ENCODE data around the gene STAP1. TPM values are rescaled to one million over a fixed set of nuclear protein-coding genes. Genes with fewer than 3 reads are reported as not detected.

Gene STAP1
- total and polyA plus RNA-seq, 10 of the 15 experiments (the other 5 are each of a cell fraction or from before 2014, with no cell fraction given) = 4.6 to 19.4 (median 9.4) TPM

DNA sequence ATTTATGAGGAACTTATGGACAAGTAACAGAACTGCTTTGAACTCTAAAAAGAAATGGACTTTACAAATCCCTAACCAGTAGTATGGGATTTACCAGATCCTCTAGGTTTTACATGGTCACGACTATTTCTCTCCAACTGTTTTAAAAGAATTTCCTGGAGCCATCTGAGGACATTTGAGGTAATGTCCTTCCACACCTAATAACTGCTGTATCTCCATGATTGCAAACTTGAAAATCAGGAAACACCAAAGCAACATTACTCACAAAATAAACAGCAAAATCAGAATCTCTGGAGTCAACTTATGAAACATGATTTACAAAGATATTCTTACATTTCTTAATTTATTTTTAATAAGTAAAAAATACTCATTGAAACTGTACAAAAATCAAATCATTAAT is 58.0 kb downstream of the STAP1 start:
- ChIA-PET POLR2A (no interaction called here), RAD21 (ENCODE audit: unreplicated experiment) (no interaction called here), CTCF (interaction anchor here (1.0 kb wide), 1 partner anchor 8 kb away, joined by 3 read pairs; no protein-coding TSS in a partner anchor), SMC1A (ENCODE audit: uncharacterized antibody, unreplicated experiment) (interaction anchor here (1.1 kb wide), 1 partner anchor 66 kb away, joined by 3 read pairs; no protein-coding TSS in a partner anchor)
- H3K79me2 ChIP-seq (ENCODE audit: control insufficient read depth, insufficient read depth, low read length) = no peaks in the 10 kb centered on the region
- intact Hi-C loops (cut with micrococcal nuclease; ENCODE audit: unreplicated experiment) (no loop called here), in situ Hi-C loops (cut with MboI) (no loop called here)
- ATAC-seq (no peak), FAIRE-seq (no peak), DNase-seq (ENCODE audit: low read depth, low spot score) (no peak)
- BruUV-seq (replicated peaks) = no TSS peak
- TF ChIP-seq RAD51 (IDR thresholded peaks at IDR 0.05) = no peak
- TF ChIP-seq CEBPB (IDR thresholded peaks at IDR 0.05; ENCODE audit: borderline replicate concordance in 1 of 2, low read depth in 2 of 2, low read length in 2 of 2) = no peak
- TF ChIP-seq SUZ12 (IDR thresholded peaks at IDR 0.05; ENCODE audit: unreplicated experiment) = no peak
- no peak for TF ChIP-seq CREM (IDR thresholded peaks at IDR 0.05; ENCODE audit: low read depth)
- TF ChIP-seq, protein P1, sequence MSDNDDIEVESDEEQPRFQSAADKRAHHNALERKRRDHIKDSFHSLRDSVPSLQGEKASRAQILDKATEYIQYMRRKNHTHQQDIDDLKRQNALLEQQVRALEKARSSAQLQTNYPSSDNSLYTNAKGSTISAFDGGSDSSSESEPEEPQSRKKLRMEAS (IDR thresholded peaks at IDR 0.05; ENCODE audit: low read depth, low read length) = no peak
- no peak for TF ChIP-seq RCOR1 (conservative IDR thresholded peaks at IDR 0.05; ENCODE audit: low read depth, low read length)
- TF ChIP-seq RELA (IDR thresholded peaks at IDR 0.05; ENCODE audit: borderline replicate concordance, partially characterized antibody) = no peak
- TF ChIP-seq, protein P2, sequence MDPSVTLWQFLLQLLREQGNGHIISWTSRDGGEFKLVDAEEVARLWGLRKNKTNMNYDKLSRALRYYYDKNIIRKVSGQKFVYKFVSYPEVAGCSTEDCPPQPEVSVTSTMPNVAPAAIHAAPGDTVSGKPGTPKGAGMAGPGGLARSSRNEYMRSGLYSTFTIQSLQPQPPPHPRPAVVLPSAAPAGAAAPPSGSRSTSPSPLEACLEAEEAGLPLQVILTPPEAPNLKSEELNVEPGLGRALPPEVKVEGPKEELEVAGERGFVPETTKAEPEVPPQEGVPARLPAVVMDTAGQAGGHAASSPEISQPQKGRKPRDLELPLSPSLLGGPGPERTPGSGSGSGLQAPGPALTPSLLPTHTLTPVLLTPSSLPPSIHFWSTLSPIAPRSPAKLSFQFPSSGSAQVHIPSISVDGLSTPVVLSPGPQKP (IDR thresholded peaks at IDR 0.05; ENCODE audit: low read depth, low read length) = no peak
- TF ChIP-seq SP1 (IDR thresholded peaks at IDR 0.05; ENCODE audit: low read depth, low read length) = no peak
- TF ChIP-seq IRF4 (IDR thresholded peaks at IDR 0.05; ENCODE audit: low read depth, low read length) = no peak
- TF ChIP-seq, protein P3, sequence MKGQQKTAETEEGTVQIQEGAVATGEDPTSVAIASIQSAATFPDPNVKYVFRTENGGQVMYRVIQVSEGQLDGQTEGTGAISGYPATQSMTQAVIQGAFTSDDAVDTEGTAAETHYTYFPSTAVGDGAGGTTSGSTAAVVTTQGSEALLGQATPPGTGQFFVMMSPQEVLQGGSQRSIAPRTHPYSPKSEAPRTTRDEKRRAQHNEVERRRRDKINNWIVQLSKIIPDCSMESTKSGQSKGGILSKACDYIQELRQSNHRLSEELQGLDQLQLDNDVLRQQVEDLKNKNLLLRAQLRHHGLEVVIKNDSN (IDR thresholded peaks at IDR 0.05; ENCODE audit: borderline replicate concordance, extremely low read length, insufficient read depth, low read depth, low read length) = no peak
- no peak overlapping the region for H3K4me2 ChIP-seq (ENCODE audit: control insufficient read depth, insufficient read depth)
- H3K36me3 ChIP-seq (ENCODE audit: control insufficient read depth in 2 of 2, insufficient read depth in 2 of 2, low read length in 1 of 2) = peaks cover 2 to 9% of the 10 kb centered on the region in 2 experiments; a peak in 3 of 4 replicates
- H3K4me1 ChIP-seq (ENCODE audit: control insufficient read depth, insufficient read depth, low read length) = peaks cover 4% of the 10 kb centered on the region; the same call in 1 of the 2 replicates
- H3K27ac ChIP-seq (ENCODE audit: control insufficient read depth, insufficient read depth) = no peak overlapping the region
- H3K9me3 ChIP-seq (replicated peaks; ENCODE audit: control insufficient read depth, insufficient read depth, low read length) = peaks cover 2% of the 10 kb centered on the region; the same call in 2 of the 3 replicates
- H3K27me3 ChIP-seq (replicated peaks in 1 of 2; ENCODE audit: control insufficient read depth in 2 of 2, insufficient read depth in 2 of 2, low read length in 1 of 2) = no peaks in the 10 kb centered on the region
- 100% methylated on average over 1 of the region's 1 CpG for WGBS (ENCODE audit: insufficient coverage, insufficient replicate concordance, low lambda C conversion rate, missing lambda C conversion rate)
- no peak overlapping the region for H3K4me3 ChIP-seq
- no peaks in the 10 kb centered on the region for H4K20me1 ChIP-seq (ENCODE audit: control insufficient read depth, insufficient read depth)
- H3K9ac ChIP-seq (ENCODE audit: control insufficient read depth, insufficient read depth, low read length) = no peak overlapping the region
- H2AFZ ChIP-seq (ENCODE audit: control insufficient read depth, low read depth, low read length) = no peak overlapping the region

Measured in GM12878 (cell line).